Duodenal mucosa (tissue), 2 donors: Measurements from ENCODE around the gene FTH1.

Experiments
- H3K27ac ChIP-seq: one replicate; pipeline ENCODE4 v1.7.0; 2013; ENCODE audit warnings: low read depth, low read length
- H3K27me3 ChIP-seq, 2 donors: one replicate each; pipeline ENCODE4 v1.7.0; 2013; ENCODE audit warnings: low read length in 2 of 2, control low read depth in 1 of 2; ENCODE audit not compliant: insufficient read depth in 2 of 2, control insufficient read depth in 1 of 2
- H3K36me3 ChIP-seq, 2 donors: one replicate each; pipeline ENCODE4 v1.7.0; 2013; ENCODE audit warnings: low read length in 2 of 2, control low read depth in 1 of 2; ENCODE audit not compliant: insufficient read depth in 2 of 2, control insufficient read depth in 1 of 2
- H3K4me1 ChIP-seq, 2 donors: one replicate each; pipeline ENCODE4 v1.7.0; 2013; ENCODE audit warnings: low read length in 2 of 2, control low read depth in 1 of 2; ENCODE audit not compliant: insufficient read depth in 2 of 2, control insufficient read depth in 1 of 2
- H3K4me3 ChIP-seq, 2 donors: one replicate each; pipeline ENCODE4 v1.7.0; 2013; ENCODE audit warnings: low read length in 2 of 2, low read depth in 1 of 2
- H3K9ac ChIP-seq, 2 donors: one replicate each; pipeline ENCODE4 v1.7.0; 2013; ENCODE audit warnings: low read length in 2 of 2, low read depth in 1 of 2
- H3K9me3 ChIP-seq, 2 donors: one replicate each; pipeline ENCODE4 v1.7.0; 2013; ENCODE audit warnings: low read length in 2 of 2, control low read depth in 1 of 2; ENCODE audit not compliant: control insufficient read depth in 1 of 2

FTH1 gene

GRCh38 chr11:61963282-61964057, 4.0 kb downstream of the FTH1 start:
- Histone ChIP-seq H3K4me3 (no peak overlapping the region), H3K36me3 (peaks cover 16 to 24% of the 10 kb centered on the region in 2 donors), H3K4me1 (peaks cover 55 to 58% of the 10 kb centered on the region in 2 donors), H3K27me3 (no peaks in the 10 kb centered on the region), H3K27ac (peak overlapping the region; percentile 7), H3K9me3 (no peaks in the 10 kb centered on the region), H3K9ac (peak overlapping the region in 1 of 2 donors; percentile 6)

DNA sequence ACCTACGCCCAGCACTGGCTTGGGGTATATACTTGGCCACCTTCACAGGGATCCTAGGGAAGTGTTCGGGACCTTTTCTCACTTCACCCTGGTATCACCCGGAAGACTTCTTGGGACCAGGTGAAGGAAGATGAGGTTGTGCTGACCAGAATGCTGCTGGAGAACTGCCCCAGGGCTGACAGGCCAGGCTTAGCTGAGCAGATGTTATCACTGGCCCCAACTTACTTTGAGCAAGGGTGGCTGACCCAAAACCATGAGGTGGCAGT, 4.5 kb downstream of the FTH1 start:
- H3K4me1 ChIP-seq = peaks cover 50 to 56% of the 10 kb centered on the region in 2 donors
- H3K4me3 ChIP-seq = no peak overlapping the region
- no peak overlapping the region for H3K9ac ChIP-seq
- H3K27me3 ChIP-seq = no peaks in the 10 kb centered on the region
- peak overlapping the region; percentile 7 for H3K27ac ChIP-seq
- peaks cover 16 to 26% of the 10 kb centered on the region in 2 donors for H3K36me3 ChIP-seq
- H3K9me3 ChIP-seq = no peaks in the 10 kb centered on the region

DNA sequence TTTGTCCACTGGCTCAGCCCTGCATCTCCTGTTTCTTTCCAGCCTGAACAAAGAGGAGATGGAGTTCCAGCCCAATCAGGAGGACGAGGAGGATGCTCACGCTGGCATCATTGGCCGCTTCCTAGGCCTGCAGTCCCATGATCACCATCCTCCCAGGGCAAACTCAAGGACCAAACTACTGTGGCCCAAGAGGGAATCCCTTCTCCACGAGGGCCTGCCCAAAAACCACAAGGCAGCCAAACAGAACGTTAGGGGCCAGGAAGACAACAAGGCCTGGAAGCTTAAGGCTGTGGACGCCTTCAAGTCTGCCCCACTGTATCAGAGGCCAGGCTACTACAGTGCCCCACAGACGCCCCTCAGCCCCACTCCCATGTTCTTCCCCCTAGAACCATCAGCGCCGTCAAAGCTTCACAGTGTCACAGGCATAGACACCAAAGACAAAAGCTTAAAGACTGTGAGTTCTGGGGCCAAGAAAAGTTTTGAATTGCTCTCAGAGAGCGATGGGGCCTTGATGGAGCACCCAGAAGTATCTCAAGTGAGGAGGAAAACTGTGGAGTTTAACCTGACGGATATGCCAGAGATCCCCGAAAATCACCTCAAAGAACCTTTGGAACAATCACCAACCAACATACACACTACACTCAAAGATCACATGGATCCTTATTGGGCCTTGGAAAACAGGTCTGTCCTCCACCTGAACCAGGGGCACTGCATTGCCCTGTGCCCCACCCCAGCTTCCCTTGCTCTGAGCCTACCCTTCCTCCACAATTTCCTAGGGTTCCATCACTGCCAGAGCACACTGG, 5.0 kb downstream of the FTH1 start:
- Histone ChIP-seq H3K9me3 (no peaks in the 10 kb centered on the region), H3K4me1 (peaks cover 49 to 56% of the 10 kb centered on the region in 2 donors), H3K9ac (peak overlapping the region in 1 of 2 donors; percentile 13), H3K36me3 (peaks cover 16 to 27% of the 10 kb centered on the region in 2 donors), H3K4me3 (no peak overlapping the region), H3K27ac (peak overlapping the region; percentile 33), H3K27me3 (no peaks in the 10 kb centered on the region)

GRCh38 chr11:61961570-61962212, 5.7 kb downstream of the FTH1 start:
- Histone ChIP-seq H3K9ac (peak overlapping the region in 1 of 2 donors; percentile 13), H3K27ac (peak overlapping the region; percentile 33), H3K4me3 (no peak overlapping the region), H3K4me1 (peaks cover 52 to 56% of the 10 kb centered on the region in 2 donors), H3K9me3 (no peaks in the 10 kb centered on the region), H3K27me3 (no peaks in the 10 kb centered on the region), H3K36me3 (peaks cover 16 to 31% of the 10 kb centered on the region in 2 donors)

DNA sequence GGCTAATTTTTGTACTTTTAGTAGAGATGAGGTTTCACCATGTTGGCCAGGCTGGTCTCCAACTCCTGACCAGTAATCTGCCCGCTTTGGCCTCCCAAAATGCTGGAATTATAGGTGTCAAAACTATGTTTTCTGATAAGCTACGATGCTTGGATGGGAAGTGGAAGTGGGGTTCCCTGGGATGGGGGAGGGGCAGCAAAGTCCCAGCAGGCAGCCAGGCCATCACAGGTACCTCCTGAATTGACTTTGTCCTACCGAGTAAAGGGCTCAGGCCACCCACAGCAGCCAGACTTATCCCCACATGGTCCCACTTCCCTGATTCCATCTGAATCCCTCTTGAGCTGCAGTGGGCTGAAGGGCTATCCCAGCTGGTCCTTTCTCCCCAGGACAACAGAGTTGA, 6.9 kb downstream of the FTH1 start:
- H3K4me3 ChIP-seq = no peak overlapping the region
- no peak overlapping the region for H3K27ac ChIP-seq
- H3K9ac ChIP-seq = no peak overlapping the region
- no peaks in the 10 kb centered on the region for H3K27me3 ChIP-seq
- H3K4me1 ChIP-seq = peaks cover 57 to 63% of the 10 kb centered on the region in 2 donors
- no peaks in the 10 kb centered on the region for H3K9me3 ChIP-seq
- H3K36me3 ChIP-seq = peaks cover 13 to 29% of the 10 kb centered on the region in 2 donors

DNA sequence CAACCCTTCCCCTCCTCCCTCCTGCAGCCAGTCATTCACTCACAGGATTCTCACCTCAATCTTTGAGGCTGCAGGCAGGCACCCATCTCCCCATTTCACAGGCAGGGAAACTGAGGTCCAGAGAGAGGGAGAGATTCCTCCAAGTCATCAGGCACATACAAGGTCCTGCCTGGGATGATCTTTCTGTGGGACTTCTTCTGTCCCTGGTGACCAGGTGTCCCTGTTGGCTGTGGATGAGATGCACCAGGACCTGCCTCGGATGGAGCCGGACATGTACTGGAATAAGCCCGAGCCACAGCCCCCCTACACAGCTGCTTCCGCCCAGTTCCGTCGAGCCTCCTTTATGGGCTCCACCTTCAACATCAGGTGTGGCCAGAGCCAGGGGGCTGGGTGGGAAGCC, 7.8 kb downstream of the FTH1 start:
- Histone ChIP-seq H3K27ac (no peak overlapping the region), H3K36me3 (peaks cover 6 to 21% of the 10 kb centered on the region in 2 donors), H3K9ac (no peak overlapping the region), H3K9me3 (no peaks in the 10 kb centered on the region), H3K27me3 (peaks cover 0 to 5% of the 10 kb centered on the region in 2 donors), H3K4me1 (peaks cover 52 to 57% of the 10 kb centered on the region in 2 donors), H3K4me3 (no peak overlapping the region)

DNA sequence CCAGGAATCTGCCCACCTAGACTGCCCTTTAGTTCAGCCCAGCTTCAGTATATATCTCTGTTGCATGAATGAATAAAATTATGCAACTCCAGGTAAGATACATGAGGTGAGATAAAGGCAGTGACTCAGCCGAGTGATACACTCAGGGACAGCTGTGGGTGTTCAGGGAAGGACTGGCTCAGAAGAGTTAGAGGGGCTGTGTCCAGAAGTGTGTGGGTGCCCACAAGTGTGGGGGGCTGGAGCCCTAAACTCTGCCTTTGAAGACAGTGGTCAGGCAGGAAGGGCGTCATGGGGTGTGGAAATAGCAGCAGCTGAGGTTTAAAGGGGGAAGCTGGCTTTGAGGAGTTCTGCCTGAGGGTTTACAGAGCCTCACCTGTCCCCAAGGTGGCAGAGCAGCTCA, 8.3 kb downstream of the FTH1 start:
- Histone ChIP-seq H3K27ac (no peak overlapping the region), H3K9me3 (no peaks in the 10 kb centered on the region), H3K27me3 (peaks cover 0 to 5% of the 10 kb centered on the region in 2 donors), H3K36me3 (peaks cover 3 to 18% of the 10 kb centered on the region in 2 donors), H3K9ac (no peak overlapping the region), H3K4me3 (no peak overlapping the region), H3K4me1 (peaks cover 47 to 53% of the 10 kb centered on the region in 2 donors)

DNA sequence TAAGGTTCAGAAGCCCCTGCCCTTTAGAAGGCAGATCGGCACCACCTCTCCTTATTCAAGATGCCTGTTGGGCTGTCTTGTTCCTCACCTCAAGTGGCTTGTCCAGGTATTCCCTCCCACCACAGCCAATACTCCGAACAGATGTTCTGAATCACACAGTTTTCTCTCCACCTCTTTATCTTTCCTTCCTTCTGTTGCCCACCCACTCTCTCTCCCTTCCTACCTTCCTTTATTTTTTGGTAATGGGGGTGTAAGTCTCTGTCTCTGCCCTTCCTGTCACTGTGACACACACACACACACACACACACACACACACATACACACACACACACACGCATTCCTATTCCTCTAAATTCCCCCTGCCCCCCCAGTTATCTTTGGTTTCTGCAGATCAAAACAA, 8.8 kb downstream of the FTH1 start:
- no peaks in the 10 kb centered on the region for H3K9me3 ChIP-seq
- no peak overlapping the region for H3K27ac ChIP-seq
- H3K4me1 ChIP-seq = peaks cover 42 to 47% of the 10 kb centered on the region in 2 donors
- H3K36me3 ChIP-seq = peaks cover 0 to 13% of the 10 kb centered on the region in 2 donors
- no peak overlapping the region for H3K4me3 ChIP-seq
- peaks cover 0 to 5% of the 10 kb centered on the region in 2 donors for H3K27me3 ChIP-seq
- H3K9ac ChIP-seq = no peak overlapping the region

- Histone ChIP-seq H3K9ac (no peak overlapping the region), H3K9me3 (no peaks in the 10 kb centered on the region), H3K4me1 (peaks cover 28 to 33% of the 10 kb centered on the region in 2 donors), H3K27ac (no peak overlapping the region), H3K4me3 (no peak overlapping the region), H3K27me3 (peaks cover 0 to 5% of the 10 kb centered on the region in 2 donors), H3K36me3 (peaks cover 0 to 8% of the 10 kb centered on the region in 2 donors)
These were observed 10.2 kb downstream of the FTH1 start for GRCh38 chr11:61957021-61957770.
